ENCODE results near the gene LAMA2.

Gene LAMA2

GRCh38 chr6:128899341-128900050 lies 16.6 kb downstream of the LAMA2 start:
- TF ChIP-seq CTCF (conservative IDR thresholded peaks at IDR 0.05; ENCODE audit: low read depth, low read length) = no peak
- no peak overlapping the region for H3K4me3 ChIP-seq (ENCODE audit: low read depth, low read length)
- peak; percentile 55 for DNase-seq (ENCODE audit: low read depth)

GRCh38 chr6:128903715-128904114 lies 20.8 kb downstream of the LAMA2 start:
- no peak for TF ChIP-seq CTCF (conservative IDR thresholded peaks at IDR 0.05; ENCODE audit: low read depth, low read length)
- no peak overlapping the region for H3K4me3 ChIP-seq (ENCODE audit: low read depth, low read length)
- no peak for DNase-seq (ENCODE audit: low read depth)

- H3K4me3 ChIP-seq (ENCODE audit: low read depth, low read length) = no peak overlapping the region
- TF ChIP-seq CTCF (conservative IDR thresholded peaks at IDR 0.05; ENCODE audit: low read depth, low read length) = no peak
- no peak for DNase-seq (ENCODE audit: low read depth)
Observed at GRCh38 chr6:128914051-128914450, 31.1 kb downstream of the LAMA2 start.

GRCh38 chr6:128918886-128919285 lies 35.9 kb downstream of the LAMA2 start:
- DNase-seq (ENCODE audit: low read depth) = no peak
- TF ChIP-seq CTCF (conservative IDR thresholded peaks at IDR 0.05; ENCODE audit: low read depth, low read length) = no peak
- H3K4me3 ChIP-seq (ENCODE audit: low read depth, low read length) = no peak overlapping the region

GRCh38 chr6:128919412-128920180 lies 36.7 kb downstream of the LAMA2 start:
- DNase-seq (ENCODE audit: low read depth) = no peak
- no peak for TF ChIP-seq CTCF (conservative IDR thresholded peaks at IDR 0.05; ENCODE audit: low read depth, low read length)

GRCh38 chr6:128925765-128926164 lies 42.8 kb downstream of the LAMA2 start:
- no peak for TF ChIP-seq CTCF (conservative IDR thresholded peaks at IDR 0.05; ENCODE audit: low read depth, low read length)
- no peak for DNase-seq (ENCODE audit: low read depth)
- no peak overlapping the region for H3K4me3 ChIP-seq (ENCODE audit: low read depth, low read length)

More at GRCh38 chr6:128919412-128920180, 36.7 kb downstream of the LAMA2 start:
- H3K4me3 ChIP-seq (ENCODE audit: low read depth, low read length) = no peak overlapping the region

Measured in choroid plexus epithelial cell (primary cell).